SU-DHL-6 (cell line): ENCODE measurements around the gene RBFOX2.

Experiments
- EZH2phosphoT487 ChIP-seq: fragments of 200-600 bp; sonication (generic), shearing (Covaris generic); conservative IDR thresholded peaks from 2 replicates; pipeline ENCODE4 v1.6.1; 2018; ENCODE audit warnings: mild to moderate bottlenecking, antibody characterized with exemption, low read length, moderate library complexity, mixed read lengths
- TF ChIP-seq, protein P1 (sequence below): fragments of 200-600 bp; sonication (generic); IDR thresholded peaks from one replicate; pipeline ENCODE4 v1.5.1; 2017; ENCODE audit warnings: antibody characterized with exemption, mild to moderate bottlenecking, low read length, moderate library complexity; ENCODE audit not compliant: insufficient read depth, poor library complexity, severe bottlenecking

DNA sequence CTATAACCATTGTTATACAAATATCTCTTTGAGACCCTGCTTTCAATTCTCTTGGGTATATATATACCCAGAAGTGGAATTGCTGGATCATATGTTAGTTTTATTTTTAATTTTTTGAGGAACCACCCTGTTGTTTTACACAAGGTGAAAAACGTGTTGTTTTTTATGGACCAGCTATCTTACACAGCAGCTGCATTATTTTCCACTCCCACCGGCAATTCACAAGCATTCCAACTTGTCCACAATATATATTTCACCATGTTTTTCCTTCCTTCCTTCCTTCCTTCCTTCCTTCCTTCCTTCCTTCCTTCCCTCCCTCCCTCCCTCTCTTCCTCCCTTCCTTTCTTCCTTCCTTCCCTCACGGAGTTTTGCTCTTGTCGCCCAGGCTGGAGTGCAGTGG is 317.3 kb downstream of the RBFOX2 start:
- no peak for TF ChIP-seq EZH2phosphoT487
- TF ChIP-seq, protein P1, sequence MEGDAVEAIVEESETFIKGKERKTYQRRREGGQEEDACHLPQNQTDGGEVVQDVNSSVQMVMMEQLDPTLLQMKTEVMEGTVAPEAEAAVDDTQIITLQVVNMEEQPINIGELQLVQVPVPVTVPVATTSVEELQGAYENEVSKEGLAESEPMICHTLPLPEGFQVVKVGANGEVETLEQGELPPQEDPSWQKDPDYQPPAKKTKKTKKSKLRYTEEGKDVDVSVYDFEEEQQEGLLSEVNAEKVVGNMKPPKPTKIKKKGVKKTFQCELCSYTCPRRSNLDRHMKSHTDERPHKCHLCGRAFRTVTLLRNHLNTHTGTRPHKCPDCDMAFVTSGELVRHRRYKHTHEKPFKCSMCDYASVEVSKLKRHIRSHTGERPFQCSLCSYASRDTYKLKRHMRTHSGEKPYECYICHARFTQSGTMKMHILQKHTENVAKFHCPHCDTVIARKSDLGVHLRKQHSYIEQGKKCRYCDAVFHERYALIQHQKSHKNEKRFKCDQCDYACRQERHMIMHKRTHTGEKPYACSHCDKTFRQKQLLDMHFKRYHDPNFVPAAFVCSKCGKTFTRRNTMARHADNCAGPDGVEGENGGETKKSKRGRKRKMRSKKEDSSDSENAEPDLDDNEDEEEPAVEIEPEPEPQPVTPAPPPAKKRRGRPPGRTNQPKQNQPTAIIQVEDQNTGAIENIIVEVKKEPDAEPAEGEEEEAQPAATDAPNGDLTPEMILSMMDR, result no peak
